ENCODE measurements around the gene MGMT.

MGMT gene

DNA sequence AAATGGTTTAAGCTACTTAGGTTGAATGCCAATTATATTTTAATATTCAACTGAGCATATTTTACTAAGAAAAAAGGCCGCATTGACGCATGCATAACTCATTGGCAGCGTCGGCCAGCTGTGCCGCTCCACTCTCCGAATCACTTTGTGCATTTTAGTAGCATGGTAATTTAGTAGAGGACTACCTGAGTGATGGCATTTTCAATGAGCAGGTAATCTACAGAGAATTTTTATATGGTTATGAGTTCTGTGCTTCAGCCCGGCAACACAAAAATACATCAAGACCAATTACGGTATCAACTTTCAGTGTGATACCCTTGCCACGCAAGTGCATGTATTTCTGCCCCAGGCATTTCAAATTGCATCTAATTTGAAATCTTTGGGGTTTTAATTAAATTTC is 249.8 kb downstream of the MGMT start:
- H3K4me3 ChIP-seq (ENCODE audit: low read depth, low read length): no peak overlapping the region
- no peak for DNase-seq (ENCODE audit: low read depth)
- in situ Hi-C loops (cut with HindIII; ENCODE audit: low sequenced_read_pairs): no loop called here
- TF ChIP-seq, protein P1, sequence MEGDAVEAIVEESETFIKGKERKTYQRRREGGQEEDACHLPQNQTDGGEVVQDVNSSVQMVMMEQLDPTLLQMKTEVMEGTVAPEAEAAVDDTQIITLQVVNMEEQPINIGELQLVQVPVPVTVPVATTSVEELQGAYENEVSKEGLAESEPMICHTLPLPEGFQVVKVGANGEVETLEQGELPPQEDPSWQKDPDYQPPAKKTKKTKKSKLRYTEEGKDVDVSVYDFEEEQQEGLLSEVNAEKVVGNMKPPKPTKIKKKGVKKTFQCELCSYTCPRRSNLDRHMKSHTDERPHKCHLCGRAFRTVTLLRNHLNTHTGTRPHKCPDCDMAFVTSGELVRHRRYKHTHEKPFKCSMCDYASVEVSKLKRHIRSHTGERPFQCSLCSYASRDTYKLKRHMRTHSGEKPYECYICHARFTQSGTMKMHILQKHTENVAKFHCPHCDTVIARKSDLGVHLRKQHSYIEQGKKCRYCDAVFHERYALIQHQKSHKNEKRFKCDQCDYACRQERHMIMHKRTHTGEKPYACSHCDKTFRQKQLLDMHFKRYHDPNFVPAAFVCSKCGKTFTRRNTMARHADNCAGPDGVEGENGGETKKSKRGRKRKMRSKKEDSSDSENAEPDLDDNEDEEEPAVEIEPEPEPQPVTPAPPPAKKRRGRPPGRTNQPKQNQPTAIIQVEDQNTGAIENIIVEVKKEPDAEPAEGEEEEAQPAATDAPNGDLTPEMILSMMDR (IDR thresholded peaks at IDR 0.05; ENCODE audit: low read depth, low read length, missing control alignments): no peak

DNA sequence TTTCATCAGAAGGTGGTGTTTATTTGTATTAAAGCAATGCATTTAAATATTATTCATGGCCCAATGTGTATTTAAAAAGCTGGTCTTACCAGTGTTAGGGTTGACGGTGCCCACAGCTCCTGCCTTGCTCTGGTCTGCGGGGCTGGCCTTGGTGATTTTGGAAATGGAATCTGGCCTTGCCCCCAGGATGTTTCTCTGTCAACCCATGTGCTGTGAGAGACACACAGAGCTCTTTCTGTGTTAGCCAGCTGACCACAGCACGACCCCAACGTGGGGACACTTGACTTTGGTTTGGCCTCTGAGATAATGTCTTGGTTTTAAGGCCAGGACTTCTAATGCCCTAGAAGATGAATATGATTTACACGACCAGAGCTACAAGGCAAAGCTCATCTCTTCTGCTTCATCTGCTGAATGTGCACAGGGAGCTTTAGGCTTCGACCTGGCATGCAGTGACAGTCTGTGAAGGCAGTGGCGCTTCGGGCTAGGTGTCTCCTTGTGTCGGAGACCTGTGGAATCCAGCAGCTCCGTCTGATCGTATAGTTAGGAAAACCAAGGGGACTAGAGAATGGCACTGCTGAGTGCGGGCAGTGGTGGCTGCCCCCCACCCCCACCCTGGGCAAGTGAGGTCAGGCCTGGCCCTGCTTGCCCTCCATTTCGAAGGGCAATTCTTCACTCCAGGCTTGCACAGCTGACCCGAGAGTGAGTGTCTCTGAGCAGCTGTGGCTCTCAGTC is 250.9 kb downstream of the MGMT start:
- TF ChIP-seq, protein P1 (IDR thresholded peaks at IDR 0.05; ENCODE audit: low read depth, low read length, missing control alignments): no peak
- DNase-seq (ENCODE audit: low read depth): no peak

DNA sequence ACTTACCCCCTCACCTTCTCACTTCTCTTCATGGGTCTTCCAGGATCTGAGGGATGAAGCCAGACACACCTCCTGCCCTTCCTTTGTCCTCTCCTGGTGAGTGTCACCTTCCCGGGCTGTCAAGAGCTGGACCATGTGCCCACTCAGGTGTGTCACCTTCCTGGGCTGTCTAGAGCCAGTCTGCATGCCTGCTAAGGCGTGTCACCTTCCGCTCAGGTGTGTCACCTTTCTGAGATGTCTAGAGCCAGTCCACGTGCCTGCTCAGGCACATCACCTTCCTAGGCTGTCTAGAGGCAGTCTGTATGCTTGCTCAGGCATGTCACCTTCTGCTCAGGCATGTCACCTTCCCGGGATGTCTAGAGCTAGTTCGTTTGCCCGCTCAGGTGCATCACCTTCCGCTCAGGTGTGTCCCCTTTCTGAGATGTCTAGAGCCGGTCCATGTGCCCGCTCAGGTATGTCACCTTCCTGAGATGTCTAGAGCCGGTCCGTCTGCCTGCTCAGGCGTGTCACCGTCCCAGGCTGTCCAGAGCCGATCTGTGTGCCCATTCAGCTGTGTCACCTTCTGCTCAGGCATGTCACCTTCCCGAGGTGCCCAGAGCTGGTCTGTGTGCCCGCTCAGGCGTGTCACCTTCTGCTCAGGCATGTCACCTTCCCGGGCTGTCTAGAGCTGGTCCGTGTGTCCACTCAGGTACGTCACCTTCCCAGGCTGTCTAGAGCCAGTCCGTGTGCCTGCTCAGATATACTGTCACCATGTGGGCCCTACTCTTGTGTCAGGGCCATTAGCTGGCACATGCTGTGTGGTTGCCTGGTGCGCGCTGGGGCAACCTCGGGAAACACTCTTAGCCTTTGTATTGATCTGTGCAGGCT is 251.7 kb downstream of the MGMT start:
- in situ Hi-C loops (cut with HindIII; ENCODE audit: low sequenced_read_pairs): no loop called here
- no peak for DNase-seq (ENCODE audit: low read depth)
- TF ChIP-seq, protein P1 (IDR thresholded peaks at IDR 0.05; ENCODE audit: low read depth, low read length, missing control alignments): no peak
- no peak overlapping the region for H3K4me3 ChIP-seq (ENCODE audit: low read depth, low read length)

More for the DNA sequence above, 250.9 kb downstream of the MGMT start:
- in situ Hi-C loops (cut with HindIII; ENCODE audit: low sequenced_read_pairs): no loop called here
- no peak overlapping the region for H3K4me3 ChIP-seq (ENCODE audit: low read depth, low read length)

DNA sequence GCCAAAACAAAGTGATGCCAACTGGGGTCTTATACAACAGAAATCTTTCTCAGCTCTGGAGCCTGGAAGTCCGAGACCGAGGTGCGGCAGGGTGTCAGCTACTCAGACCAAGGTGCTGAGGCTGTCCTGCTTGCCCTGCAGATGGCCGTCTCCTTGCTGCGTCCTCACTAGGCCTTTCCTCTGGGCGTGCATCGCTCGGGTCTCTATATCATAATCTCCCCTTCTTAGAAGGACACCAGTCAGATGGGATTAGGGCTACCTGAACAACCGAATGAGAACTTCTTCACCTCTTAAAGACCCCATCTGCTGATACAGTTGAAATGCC is 252.3 kb downstream of the MGMT start:
- in situ Hi-C loops (cut with HindIII; ENCODE audit: low sequenced_read_pairs): no loop called here
- no peak for DNase-seq (ENCODE audit: low read depth)
- no peak overlapping the region for H3K4me3 ChIP-seq (ENCODE audit: low read depth, low read length)
- TF ChIP-seq, protein P1 (IDR thresholded peaks at IDR 0.05; ENCODE audit: low read depth, low read length, missing control alignments): no peak

DNA sequence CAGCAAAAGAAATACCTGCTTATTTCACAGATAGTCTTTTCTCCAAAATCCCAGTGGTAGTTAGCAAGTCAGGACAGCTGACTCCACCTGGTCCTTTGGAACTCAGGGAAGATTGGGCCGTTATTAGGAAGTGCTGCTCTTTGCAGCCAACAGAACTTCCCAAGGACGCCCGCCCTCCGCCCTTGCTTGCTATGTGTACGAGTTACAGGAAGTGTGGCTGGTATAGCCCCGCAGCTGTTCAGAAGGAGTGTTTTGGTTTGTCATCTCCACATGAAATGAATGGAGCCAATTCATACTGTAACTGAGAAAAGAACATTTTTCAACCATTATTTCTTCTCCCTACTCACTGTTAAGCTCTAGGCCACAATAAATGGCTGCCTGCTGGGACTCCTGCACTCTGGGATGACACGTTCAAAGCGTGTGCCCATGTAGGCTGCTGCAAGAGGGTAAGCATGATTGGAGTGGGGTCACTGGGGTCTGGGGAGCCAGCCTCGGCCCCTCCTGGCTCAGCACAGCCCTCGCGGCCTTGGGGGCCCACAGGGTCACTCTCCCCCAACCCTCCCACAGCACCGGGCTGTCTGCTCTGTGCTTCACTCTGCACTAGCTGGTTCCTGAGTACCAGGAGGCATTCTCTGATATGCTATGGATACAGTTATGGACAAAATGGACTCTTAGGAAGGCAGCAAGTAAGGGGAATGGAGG is 253.0 kb downstream of the MGMT start:
- TF ChIP-seq, protein P1 (IDR thresholded peaks at IDR 0.05; ENCODE audit: low read depth, low read length, missing control alignments): no peak

DNA sequence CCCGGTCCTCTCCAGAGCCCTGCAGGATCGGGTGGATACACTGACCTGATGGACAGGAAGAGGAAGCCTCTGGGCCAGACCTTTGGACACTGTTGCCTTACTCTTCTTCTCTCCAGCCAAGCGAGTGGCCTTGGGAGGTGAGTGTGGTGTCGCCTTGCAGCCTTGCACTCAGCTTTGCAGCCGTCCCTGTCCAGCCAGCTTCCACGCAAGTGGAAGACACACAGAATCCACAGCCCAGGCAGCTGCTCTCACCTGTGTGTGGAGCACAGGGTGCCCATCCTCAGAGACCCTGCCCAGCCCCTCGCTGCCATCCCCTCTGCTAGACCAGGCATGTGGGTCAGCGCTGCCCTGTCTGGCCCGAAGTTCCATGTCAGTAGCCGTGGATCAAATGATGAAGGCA is 258.0 kb downstream of the MGMT start:
- TF ChIP-seq, protein P1 (IDR thresholded peaks at IDR 0.05; ENCODE audit: low read depth, low read length, missing control alignments): no peak
- DNase-seq (ENCODE audit: low read depth): no peak
- H3K4me3 ChIP-seq (ENCODE audit: low read depth, low read length): no peak overlapping the region
- in situ Hi-C loops (cut with HindIII; ENCODE audit: low sequenced_read_pairs): no loop called here

More for the DNA sequence above, 253.0 kb downstream of the MGMT start:
- in situ Hi-C loops (cut with HindIII; ENCODE audit: low sequenced_read_pairs): no loop called here
- H3K4me3 ChIP-seq (ENCODE audit: low read depth, low read length): no peak overlapping the region
- no peak for DNase-seq (ENCODE audit: low read depth)
